ENCODE results near the gene SPAG7.
"Not testable (repeated sequence)": the region's sequence is repeated elsewhere in the genome, so short reads cannot be mapped to it uniquely, and the experiment has no call there.

Gene SPAG7

GRCh38 chr17:4938069-4938491 lies 29.5 kb downstream of the SPAG7 start:
- no peak for DNase-seq (ENCODE audit: low read depth in 2 of 2)

DNA sequence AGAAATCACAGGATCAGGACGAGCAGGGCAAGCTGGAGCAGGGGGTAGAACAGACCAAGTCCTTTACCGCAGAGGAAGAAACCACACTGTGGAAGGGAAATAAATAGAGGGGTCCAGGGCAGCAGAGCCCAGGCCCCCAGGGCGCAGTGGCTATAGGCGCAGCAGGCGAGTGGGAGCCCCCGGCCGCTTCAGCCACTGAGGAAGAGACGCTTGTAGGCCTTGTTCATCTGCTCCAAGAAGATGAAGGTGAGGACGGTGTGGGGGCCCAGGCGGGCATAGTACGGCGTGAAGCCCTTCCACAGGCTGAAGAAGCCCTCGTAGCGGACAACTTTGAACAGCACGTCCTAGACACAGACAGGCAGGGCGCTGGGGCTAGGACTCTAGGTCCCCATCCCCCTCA lies 30.1 kb downstream of the SPAG7 start:
- DNase-seq (ENCODE audit: low read depth in 2 of 2), result no peak

DNA sequence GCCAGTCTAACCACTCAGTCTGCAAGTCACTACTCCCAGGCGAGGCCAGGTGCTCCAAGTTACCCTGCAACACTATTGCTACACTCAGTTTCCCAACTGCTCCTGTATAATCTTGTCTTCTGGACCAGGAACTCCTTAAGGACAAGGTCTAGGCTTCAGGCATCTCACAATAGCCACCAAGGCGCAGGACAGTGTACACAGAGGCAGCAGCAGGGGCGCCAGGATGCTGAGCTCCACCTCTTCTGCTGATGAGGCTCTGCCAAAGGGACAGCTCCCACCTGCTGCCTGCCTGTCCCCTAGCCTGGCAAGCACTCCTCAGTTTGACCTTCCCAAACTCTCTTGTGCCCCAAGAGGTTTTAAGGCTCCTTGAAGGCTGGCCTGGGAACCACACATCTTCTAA lies 31.2 kb downstream of the SPAG7 start:
- DNase-seq (ENCODE audit: low read depth in 2 of 2), result no peak

GRCh38 chr17:4935650-4936049 lies 32.0 kb downstream of the SPAG7 start:
- no peak for DNase-seq (ENCODE audit: low read depth in 2 of 2)

GRCh38 chr17:4934173-4934979 lies 33.2 kb downstream of the SPAG7 start:
- DNase-seq (ENCODE audit: low read depth in 2 of 2), result no peak

DNA sequence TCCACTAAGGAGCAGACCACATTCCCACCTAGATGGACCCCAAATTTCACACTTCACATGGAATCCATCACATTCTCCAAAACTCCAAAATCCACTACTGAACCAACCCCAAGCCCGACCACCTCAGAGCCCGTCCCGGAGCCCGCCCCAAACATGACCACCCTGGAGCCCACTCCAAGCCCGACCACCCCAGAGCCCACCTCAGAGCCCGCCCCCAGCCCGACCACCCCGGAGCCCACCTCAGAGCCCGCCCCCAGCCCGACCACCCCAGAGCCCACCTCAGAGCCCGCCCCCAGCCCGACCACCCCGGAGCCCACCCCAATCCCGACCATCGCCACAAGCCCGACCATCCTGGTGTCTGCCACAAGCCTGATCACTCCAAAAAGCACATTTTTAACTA lies 34.0 kb downstream of the SPAG7 start:
- no peak for DNase-seq (ENCODE audit: low read depth in 2 of 2)

DNA sequence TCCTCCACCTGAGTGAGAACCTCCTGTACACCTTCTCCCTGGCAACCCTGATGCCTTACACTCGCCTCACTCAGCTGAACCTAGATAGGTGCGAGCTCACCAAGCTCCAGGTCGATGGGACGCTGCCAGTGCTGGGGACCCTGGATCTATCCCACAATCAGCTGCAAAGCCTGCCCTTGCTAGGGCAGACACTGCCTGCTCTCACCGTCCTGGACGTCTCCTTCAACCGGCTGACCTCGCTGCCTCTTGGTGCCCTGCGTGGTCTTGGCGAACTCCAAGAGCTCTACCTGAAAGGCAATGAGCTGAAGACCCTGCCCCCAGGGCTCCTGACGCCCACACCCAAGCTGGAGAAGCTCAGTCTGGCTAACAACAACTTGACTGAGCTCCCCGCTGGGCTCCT lies 34.9 kb downstream of the SPAG7 start:
- no peak for DNase-seq (ENCODE audit: low read depth in 2 of 2)

DNA sequence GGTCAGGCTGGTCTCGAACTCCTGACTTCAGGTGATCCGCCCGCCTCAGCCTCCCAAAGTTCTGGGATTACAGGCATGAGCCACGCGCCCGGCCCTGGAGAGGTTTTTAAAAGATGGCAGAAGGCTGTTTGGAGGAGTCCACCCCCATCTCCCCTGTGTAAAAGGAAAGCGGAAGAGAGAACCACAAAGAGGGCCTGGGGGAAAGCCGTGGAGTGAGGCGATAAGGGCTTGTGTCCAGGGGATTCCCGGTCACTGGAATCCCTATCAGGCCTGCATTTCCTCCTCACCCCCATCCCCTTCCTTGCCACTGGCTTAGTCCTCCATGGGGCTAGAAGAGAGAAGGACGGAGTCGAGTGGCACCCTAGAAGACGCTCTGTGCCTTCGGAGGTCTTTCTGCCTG lies 35.7 kb downstream of the SPAG7 start, which contains the start of gene GP1BA:
TSS of gene GP1BA (plus strand) at position 315 of the 400 bp plus-strand sequence. CDS start 328 bp downstream, outside the sequence.
- no peak for DNase-seq (ENCODE audit: low read depth in 2 of 2)

GRCh38 chr17:4928881-4929280 lies 38.7 kb downstream of the SPAG7 start:
- no peak for DNase-seq (ENCODE audit: low read depth in 2 of 2)

- not testable (repeated sequence) for DNase-seq (ENCODE audit: low read depth in 2 of 2)
These were observed 40.9 kb downstream of the SPAG7 start for GRCh38 chr17:4926577-4927335.

DNA sequence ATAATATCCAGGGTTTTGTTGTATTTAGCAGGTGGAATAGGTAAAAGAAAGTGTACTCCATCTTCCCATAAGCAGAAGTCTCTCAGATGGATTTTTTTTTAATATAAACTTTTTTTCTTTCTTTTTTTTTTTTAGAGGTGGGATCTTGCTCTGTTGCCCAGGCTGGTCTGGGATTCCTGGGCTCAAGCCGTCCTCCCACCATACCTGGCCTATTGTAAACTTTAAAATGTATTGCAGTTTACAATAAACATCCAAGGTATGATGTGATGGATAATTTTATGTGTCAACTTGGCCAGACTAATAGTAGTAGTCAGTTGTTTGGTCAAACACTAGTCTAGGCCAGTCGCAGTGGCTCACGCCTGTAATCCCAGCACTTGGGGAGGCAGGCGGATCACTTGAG lies 46.3 kb downstream of the SPAG7 start:
- DNase-seq (ENCODE audit: low read depth in 2 of 2), result no peak

- DNase-seq (ENCODE audit: low read depth in 2 of 2), result no peak
These were observed 47.1 kb downstream of the SPAG7 start for GRCh38 chr17:4920351-4921048.

DNA sequence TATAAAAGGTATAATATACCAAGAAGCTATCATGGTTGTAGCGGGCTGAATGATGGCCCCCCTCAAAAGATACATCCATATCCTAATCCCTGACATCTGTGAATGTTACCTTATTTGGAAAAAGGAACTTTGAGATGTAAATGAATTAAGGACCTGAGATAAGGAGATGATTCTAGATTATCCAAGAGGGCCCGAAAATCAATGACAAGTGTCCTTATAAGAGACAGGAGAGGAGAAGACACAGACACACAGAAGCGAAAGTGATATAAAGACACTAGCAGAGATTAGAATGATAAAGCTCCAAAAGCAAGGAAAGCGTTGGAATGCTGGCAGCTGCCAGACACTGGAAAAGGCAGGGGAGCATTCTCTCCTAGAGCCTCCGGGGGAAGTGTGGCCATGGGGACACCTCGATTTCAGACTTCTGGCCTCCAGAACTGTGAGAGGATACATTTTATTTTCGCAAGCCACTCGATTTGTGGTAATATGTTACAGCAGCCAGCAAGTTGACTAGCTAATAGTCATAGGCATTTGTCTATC lies 48.0 kb downstream of the SPAG7 start:
- no peak for DNase-seq (ENCODE audit: low read depth in 2 of 2)

- DNase-seq (ENCODE audit: low read depth in 2 of 2), result not testable (repeated sequence)
These were observed 53.1 kb downstream of the SPAG7 start for GRCh38 chr17:4914551-4914950.

- no peak for DNase-seq (ENCODE audit: low read depth in 2 of 2)
These were observed 53.6 kb downstream of the SPAG7 start for GRCh38 chr17:4913994-4914393.

Measured in stimulated activated CD8-positive, alpha-beta memory T cell treated with anti-CD3 and anti-CD28 coated beads, Interleukin-2, amount 100 ng/mL, for 1 hour (primary cell).